Neural progenitor cell (in vitro differentiated cells): ENCODE data around the gene SPTLC3. TPM values are rescaled to one million over a fixed set of nuclear protein-coding genes. Genes with fewer than 3 reads are reported as not detected.

Experiments used
- DNase-seq: peaks from one replicate; pipeline ENCODE4 v3.0.0-alpha.2; 2016; ENCODE audit warnings: low spot score
- H2AFZ ChIP-seq: fragments of 200-600 bp; sonication (generic); replicated peaks from 2 replicates; pipeline ENCODE4 v1.6.1; 2016; ENCODE audit warnings: antibody characterized with exemption
- H3F3A ChIP-seq: fragments of 200-600 bp; sonication (generic); 2 replicates; pipeline ENCODE4 v1.6.1; 2016; ENCODE audit warnings: antibody characterized with exemption, low read depth
- H3K27ac ChIP-seq: fragments of 200-600 bp; sonication (generic); 2 replicates; pipeline ENCODE4 v1.5.1; 2016; ENCODE audit warnings: mild to moderate bottlenecking
- H3K27me3 ChIP-seq: fragments of 200-600 bp; sonication (generic); 2 replicates; pipeline ENCODE4 v1.6.1; 2016; ENCODE audit warnings: mild to moderate bottlenecking, moderate library complexity
- H3K36me3 ChIP-seq: fragments of 200-600 bp; sonication (generic); 2 replicates; pipeline ENCODE4 v1.5.1; 2016
- H3K4me1 ChIP-seq: fragments of 200-600 bp; sonication (generic); 2 replicates; pipeline ENCODE4 v1.6.1; 2016; ENCODE audit warnings: mixed run types
- H3K4me2 ChIP-seq: fragments of 200-600 bp; sonication (generic); 2 replicates; pipeline ENCODE4 v1.6.1; 2016
- H3K4me3 ChIP-seq: fragments of 200-600 bp; sonication (generic); 2 replicates; pipeline ENCODE4 v1.5.1; 2016
- H3K79me2 ChIP-seq: fragments of 200-600 bp; sonication (generic); 2 replicates; pipeline ENCODE4 v1.6.1; 2016; ENCODE audit warnings: low read depth
- H3K9ac ChIP-seq: fragments of 200-600 bp; sonication (generic); 2 replicates; pipeline ENCODE4 v1.6.1; 2016
- H3K9me3 ChIP-seq: fragments of 200-600 bp; sonication (generic); 2 replicates; pipeline ENCODE4 v1.5.1; 2016; ENCODE audit warnings: low read depth
- H4K20me1 ChIP-seq: fragments of 200-600 bp; sonication (generic); 2 replicates; pipeline ENCODE4 v1.6.1; 2016; ENCODE audit warnings: low read depth
- H3K27ac Mint-ChIP-seq: 3 replicates; pipeline ENCODE4 v1.8.0; 2021; ENCODE audit warnings: mixed read lengths
- H3K27me3 Mint-ChIP-seq: 2 replicates; pipeline ENCODE4 v1.8.0; 2022; ENCODE audit warnings: low read depth, mild to moderate bottlenecking, inconsistent platforms, moderate library complexity, mixed read lengths; ENCODE audit not compliant: insufficient read depth
- H3K36me3 Mint-ChIP-seq: 3 replicates; pipeline ENCODE4 v1.8.0; 2021; ENCODE audit warnings: mixed read lengths
- H3K4me1 Mint-ChIP-seq: 3 replicates; pipeline ENCODE4 v1.8.0; 2021; ENCODE audit warnings: mixed read lengths
- H3K4me3 Mint-ChIP-seq: 3 replicates; pipeline ENCODE4 v1.8.0; 2021; ENCODE audit warnings: mild to moderate bottlenecking, moderate library complexity, mixed read lengths
- H3K9me3 Mint-ChIP-seq: 3 replicates; pipeline ENCODE4 v1.8.0; 2020; ENCODE audit warnings: mixed read lengths
- EZH2 ChIP-seq: fragments of 200-600 bp; sonication (generic); IDR thresholded peaks from 2 replicates; pipeline ENCODE4 v1.6.1; 2017; ENCODE audit warnings: antibody characterized with exemption, mild to moderate bottlenecking, moderate library complexity
- EZH2phosphoT487 ChIP-seq: fragments of 200-600 bp; sonication (generic); IDR thresholded peaks from 2 replicates; pipeline ENCODE4 v1.6.1; 2017; ENCODE audit warnings: antibody characterized with exemption
- total RNA-seq: library from RNA; depleted of rRNA; stranded (reverse); fragments of >200 nt; gene quantifications from 2 replicates; pipeline ENCODE4 v1.2.3, GENCODE V29; 2015; ENCODE audit warnings: low replicate concordance
- TF ChIP-seq, protein P1 (sequence below): fragments of 200-600 bp; sonication (generic); IDR thresholded peaks from 2 replicates; pipeline ENCODE4 v1.5.1; 2017; ENCODE audit warnings: antibody characterized with exemption, mild to moderate bottlenecking

SPTLC3 gene
- total RNA-seq, 1 donor from 2014 or later = 4.2 TPM

DNA sequence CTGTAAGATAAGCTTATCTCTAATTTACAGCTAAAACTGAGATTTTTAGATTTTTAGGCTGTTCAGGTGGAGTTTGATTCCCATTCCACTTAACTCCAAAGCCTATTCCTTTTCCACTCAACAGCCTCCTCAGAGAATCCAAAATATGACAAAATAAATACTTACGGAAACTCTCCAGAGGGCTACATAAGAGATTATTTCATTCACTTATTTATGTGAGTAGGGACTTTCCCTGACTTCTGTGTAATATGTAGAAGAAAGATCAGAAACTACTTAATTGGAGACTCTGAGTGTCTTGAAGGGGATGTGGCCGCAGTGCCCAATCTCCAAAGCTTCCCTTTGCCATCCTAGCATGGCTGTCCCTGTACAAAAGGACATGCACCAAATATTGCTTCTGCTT lies 140.2 kb downstream of the SPTLC3 start:
- DNase-seq = no peak
- Histone ChIP-seq H2AFZ (no peak overlapping the region), H3K4me3 (no peak overlapping the region), H3K27me3 (no peaks in the 10 kb centered on the region), H3K27ac (no peak overlapping the region), H3K79me2 (no peaks in the 10 kb centered on the region), H3K4me1 (peaks cover 12% of the 10 kb centered on the region), H3K9me3 (no peaks in the 10 kb centered on the region), H3K4me2 (no peak overlapping the region), H3K9ac (no peak overlapping the region), H3F3A (no peaks in the 10 kb centered on the region), H4K20me1 (no peaks in the 10 kb centered on the region), H3K36me3 (no peaks in the 10 kb centered on the region)
- peaks cover 8% of the 10 kb centered on the region for H3K9me3 Mint-ChIP-seq
- H3K36me3 Mint-ChIP-seq = no peaks in the 10 kb centered on the region
- no peak overlapping the region for H3K4me3 Mint-ChIP-seq
- peaks cover 18% of the 10 kb centered on the region for H3K4me1 Mint-ChIP-seq
- TF ChIP-seq EZH2 (no peak), EZH2phosphoT487 (no peak)
- TF ChIP-seq, protein P1, sequence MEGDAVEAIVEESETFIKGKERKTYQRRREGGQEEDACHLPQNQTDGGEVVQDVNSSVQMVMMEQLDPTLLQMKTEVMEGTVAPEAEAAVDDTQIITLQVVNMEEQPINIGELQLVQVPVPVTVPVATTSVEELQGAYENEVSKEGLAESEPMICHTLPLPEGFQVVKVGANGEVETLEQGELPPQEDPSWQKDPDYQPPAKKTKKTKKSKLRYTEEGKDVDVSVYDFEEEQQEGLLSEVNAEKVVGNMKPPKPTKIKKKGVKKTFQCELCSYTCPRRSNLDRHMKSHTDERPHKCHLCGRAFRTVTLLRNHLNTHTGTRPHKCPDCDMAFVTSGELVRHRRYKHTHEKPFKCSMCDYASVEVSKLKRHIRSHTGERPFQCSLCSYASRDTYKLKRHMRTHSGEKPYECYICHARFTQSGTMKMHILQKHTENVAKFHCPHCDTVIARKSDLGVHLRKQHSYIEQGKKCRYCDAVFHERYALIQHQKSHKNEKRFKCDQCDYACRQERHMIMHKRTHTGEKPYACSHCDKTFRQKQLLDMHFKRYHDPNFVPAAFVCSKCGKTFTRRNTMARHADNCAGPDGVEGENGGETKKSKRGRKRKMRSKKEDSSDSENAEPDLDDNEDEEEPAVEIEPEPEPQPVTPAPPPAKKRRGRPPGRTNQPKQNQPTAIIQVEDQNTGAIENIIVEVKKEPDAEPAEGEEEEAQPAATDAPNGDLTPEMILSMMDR = no peak
- no peak overlapping the region for H3K27ac Mint-ChIP-seq
- H3K27me3 Mint-ChIP-seq = no peaks in the 10 kb centered on the region

DNA sequence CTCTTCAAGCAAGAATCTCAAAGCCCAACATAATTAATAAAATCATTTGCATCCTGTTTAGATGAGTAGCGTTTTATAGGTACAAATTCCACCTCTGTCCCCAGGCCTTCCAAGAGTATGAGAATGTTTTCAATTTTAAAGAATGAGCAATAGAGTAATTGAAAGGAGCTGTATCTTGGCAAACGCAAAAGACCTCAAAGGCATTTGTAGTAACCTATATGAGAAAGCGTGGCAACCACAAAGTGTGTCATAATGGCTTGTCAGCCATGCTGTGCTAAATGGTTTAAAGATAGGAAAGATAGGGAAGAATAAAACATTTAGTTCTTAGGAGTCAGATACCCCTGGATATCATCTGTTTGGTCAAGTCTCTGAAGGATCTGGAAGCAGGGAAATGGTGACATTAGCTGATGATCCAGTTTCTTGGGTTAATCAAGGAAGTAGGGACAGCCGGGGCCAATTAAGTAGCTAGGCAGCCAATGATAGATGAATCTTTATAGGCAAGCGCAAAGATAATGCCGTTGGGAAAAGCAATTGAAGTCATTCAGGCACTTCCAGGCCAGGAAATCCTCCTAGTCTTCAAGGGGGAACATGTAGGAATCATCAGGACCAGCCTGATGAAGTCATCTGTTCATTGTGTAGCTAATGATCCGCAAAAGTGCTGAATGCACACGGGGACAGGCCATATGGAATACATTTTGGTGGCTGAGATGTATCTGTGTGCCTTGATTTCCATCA lies 140.8 kb downstream of the SPTLC3 start:
- TF ChIP-seq EZH2phosphoT487 (no peak), EZH2 (no peak)
- TF ChIP-seq, protein P1 = no peak
- H3K36me3 Mint-ChIP-seq = no peaks in the 10 kb centered on the region
- H3K27me3 ChIP-seq = no peaks in the 10 kb centered on the region
- H4K20me1 ChIP-seq = no peaks in the 10 kb centered on the region
- H3K4me3 ChIP-seq = no peak overlapping the region
- H3K9me3 Mint-ChIP-seq = peaks cover 8% of the 10 kb centered on the region
- no peak overlapping the region for H3K4me2 ChIP-seq
- no peak overlapping the region for H3K9ac ChIP-seq
- no peaks in the 10 kb centered on the region for H3F3A ChIP-seq
- H3K36me3 ChIP-seq = no peaks in the 10 kb centered on the region
- peaks cover 18% of the 10 kb centered on the region for H3K4me1 Mint-ChIP-seq
- H3K9me3 ChIP-seq = no peaks in the 10 kb centered on the region
- no peak overlapping the region for H2AFZ ChIP-seq
- no peak overlapping the region for H3K4me3 Mint-ChIP-seq
- no peak overlapping the region for H3K27ac Mint-ChIP-seq
- no peak for DNase-seq
- H3K4me1 ChIP-seq = peaks cover 12% of the 10 kb centered on the region
- no peaks in the 10 kb centered on the region for H3K79me2 ChIP-seq
- no peaks in the 10 kb centered on the region for H3K27me3 Mint-ChIP-seq
- H3K27ac ChIP-seq = no peak overlapping the region

DNA sequence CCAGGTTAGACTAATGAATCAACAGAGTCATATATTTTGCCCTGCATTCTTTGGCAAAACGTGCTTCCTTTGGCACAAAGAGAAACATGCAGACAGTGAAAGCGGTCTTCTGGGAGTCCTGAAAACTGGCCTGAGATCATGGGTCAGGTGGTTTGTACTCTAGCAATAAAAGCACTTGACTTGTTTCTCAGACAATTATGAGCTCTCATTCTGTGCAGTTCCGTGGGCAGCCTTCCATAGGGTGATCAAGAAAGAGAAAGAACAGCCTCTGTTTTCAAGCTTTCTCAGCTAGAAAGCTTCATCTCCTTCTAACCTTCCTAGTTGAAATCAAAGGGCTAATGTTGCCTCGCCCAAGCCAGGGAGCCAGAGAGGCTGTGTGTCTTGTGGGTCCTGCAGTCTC lies 149.6 kb downstream of the SPTLC3 start:
- Mint-ChIP-seq H3K36me3 (no peaks in the 10 kb centered on the region), H3K9me3 (no peaks in the 10 kb centered on the region), H3K27me3 (no peaks in the 10 kb centered on the region), H3K4me1 (no peaks in the 10 kb centered on the region), H3K4me3 (no peak overlapping the region), H3K27ac (no peak overlapping the region)
- Histone ChIP-seq H3K79me2 (no peaks in the 10 kb centered on the region), H3K9ac (no peak overlapping the region), H3F3A (no peaks in the 10 kb centered on the region), H3K9me3 (no peaks in the 10 kb centered on the region), H2AFZ (peak overlapping the region; percentile 79), H3K27me3 (peaks cover 2% of the 10 kb centered on the region), H4K20me1 (no peaks in the 10 kb centered on the region), H3K4me3 (no peak overlapping the region), H3K27ac (no peak overlapping the region), H3K4me1 (no peaks in the 10 kb centered on the region), H3K4me2 (no peak overlapping the region), H3K36me3 (no peaks in the 10 kb centered on the region)
- no peak for DNase-seq
- TF ChIP-seq EZH2 (no peak), EZH2phosphoT487 (no peak)
- TF ChIP-seq, protein P1 = no peak
